CD4-positive, alpha-beta memory T cell (primary cell): ENCODE measurements around the gene NR1I2. TPM values are rescaled to one million over a fixed set of nuclear protein-coding genes. Genes with fewer than 3 reads are reported as not detected.

Source experiments
- CTCF ChIA-PET: fragments of 350-600 bp; sonication (Branson Sonifier 250); formaldehyde crosslinking; loops from one replicate; lab custom pipeline; 2021; ENCODE audit warnings: inconsistent platforms; ENCODE audit not compliant: partially characterized antibody; lab: Charles Lee
- POLR2A ChIA-PET: fragments of 350-600 bp; sonication (Branson Sonifier 250); formaldehyde crosslinking; loops from one replicate; lab custom pipeline; 2021; ENCODE audit not compliant: partially characterized antibody; lab: Charles Lee
- DNase-seq, 5 donors: peaks; one replicate each; pipeline versions ENCODE4 v3.0.0 to v3.0.0-alpha.2; 2020 to 2022; ENCODE audit warnings: mixed read lengths in 1 of 5
- H3K27ac ChIP-seq: one replicate; pipeline ENCODE4 v1.7.0; 2013; ENCODE audit warnings: low read depth, low read length
- H3K27me3 ChIP-seq: 2 replicates; pipeline ENCODE4 v1.7.0; 2013; ENCODE audit warnings: mild to moderate bottlenecking, low read length, moderate library complexity; ENCODE audit not compliant: insufficient read depth
- H3K36me3 ChIP-seq: 2 replicates; pipeline ENCODE4 v1.7.0; 2013; ENCODE audit warnings: mild to moderate bottlenecking, low read length, moderate library complexity; ENCODE audit not compliant: insufficient read depth
- H3K4me1 ChIP-seq: 2 replicates; pipeline ENCODE4 v1.7.0; 2013; ENCODE audit warnings: mild to moderate bottlenecking, low read length, moderate library complexity; ENCODE audit not compliant: insufficient read depth
- H3K4me3 ChIP-seq, 2 donors: one replicate each; pipeline ENCODE4 v1.7.0; 2013; ENCODE audit warnings: low read length in 2 of 2, mild to moderate bottlenecking in 1 of 2
- H3K9me3 ChIP-seq, 2 donors: one replicate each; pipeline ENCODE4 v1.7.0; 2013; ENCODE audit warnings: low read length in 2 of 2, control low read depth in 1 of 2; ENCODE audit not compliant: control insufficient read depth in 1 of 2
- H3K27ac Mint-ChIP-seq, 7 donors: one replicate each; pipeline ENCODE4 v1.8.0; 2020 to 2021; ENCODE audit warnings: mixed read lengths in 7 of 7, mild to moderate bottlenecking in 6 of 7, inconsistent platforms in 3 of 7, moderate library complexity in 3 of 7
- H3K27me3 Mint-ChIP-seq, 2 donors: one replicate each; pipeline ENCODE4 v1.8.0; 2020 to 2021; ENCODE audit warnings: mixed read lengths in 2 of 2
- H3K36me3 Mint-ChIP-seq, 2 donors: one replicate each; pipeline ENCODE4 v1.8.0; 2020 to 2021; ENCODE audit warnings: mixed read lengths in 2 of 2, inconsistent platforms in 1 of 2, mild to moderate bottlenecking in 1 of 2
- H3K4me1 Mint-ChIP-seq, 4 donors: one replicate each; pipeline ENCODE4 v1.8.0; 2020 to 2021; ENCODE audit warnings: mixed read lengths in 4 of 4, mild to moderate bottlenecking in 1 of 4
- H3K4me3 Mint-ChIP-seq, 8 donors: one replicate each; pipeline ENCODE4 v1.8.0; 2020 to 2021; ENCODE audit warnings: mixed read lengths in 8 of 8, mild to moderate bottlenecking in 7 of 8, moderate library complexity in 6 of 8, inconsistent platforms in 3 of 8
- H3K9me3 Mint-ChIP-seq, 8 donors: one replicate each; pipeline ENCODE4 v1.8.0; 2020 to 2021; ENCODE audit warnings: mixed read lengths in 8 of 8, mild to moderate bottlenecking in 5 of 8, inconsistent platforms in 3 of 8, moderate library complexity in 1 of 8
- intact Hi-C: fragments of 100-400 bp; cut with micrococcal nuclease; formaldehyde crosslinking; loops from one replicate; pipeline ENCODE4 v1.15.1; 2023
- polyA plus RNA-seq, 2 donors: library from polyadenylated mRNA; unstranded; fragments of 300-500 nt; fragmentation: Illumina TruSeq; gene quantifications; one replicate each; pipeline ENCODE4 v1.2.3, GENCODE V29; 2021
- total RNA-seq, 2 experiments: library from RNA; stranded (reverse); gene quantifications; one replicate each; pipeline ENCODE4 v1.2.3, GENCODE V29; 2021

NR1I2 gene
- total and polyA plus RNA-seq, 4 experiments from 2014 or later: 0.39 to 0.49 (median 0.43) TPM

DNA sequence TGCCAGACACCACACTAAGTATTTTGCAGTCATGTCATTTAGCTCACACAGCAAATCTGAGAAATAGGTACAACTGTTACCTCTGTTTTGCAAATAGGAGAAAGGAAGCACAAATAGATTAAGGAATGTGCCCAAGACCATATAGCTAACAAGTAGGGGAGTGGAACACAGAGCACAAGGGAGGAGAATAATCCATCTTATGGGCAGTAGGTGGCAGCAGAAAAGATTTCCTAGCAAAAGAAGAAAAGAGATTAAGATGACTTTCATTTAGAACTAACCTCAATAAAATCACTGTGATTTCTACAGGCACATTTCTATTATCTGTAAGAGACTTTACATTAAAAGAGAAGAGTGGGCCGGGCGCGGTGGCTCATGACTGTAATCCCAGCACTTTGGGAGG lies 49.1 kb downstream of the NR1I2 start:
- H3K4me3 ChIP-seq: no peak overlapping the region
- no peak for DNase-seq
- ChIA-PET CTCF (interaction anchor here (1.0 to 2.2 kb wide), 5 partner anchors 11 to 317 kb away, joined by 3 to 6 read pairs (median 3); no protein-coding TSS in a partner anchor), POLR2A (no interaction called here)
- no peaks in the 10 kb centered on the region for H3K27me3 ChIP-seq
- peaks cover 0 to 13% (median 9%) of the 10 kb centered on the region in 4 donors for H3K4me1 Mint-ChIP-seq
- peak overlapping the region in 1 of 8 donors; percentile 53 for H3K4me3 Mint-ChIP-seq
- H3K27me3 Mint-ChIP-seq: no peaks in the 10 kb centered on the region
- H3K9me3 Mint-ChIP-seq: no peaks in the 10 kb centered on the region
- no peak overlapping the region for H3K27ac ChIP-seq
- no peaks in the 10 kb centered on the region for H3K4me1 ChIP-seq
- peak overlapping the region in 2 of 7 donors; percentile 26 to 43 for H3K27ac Mint-ChIP-seq
- no peaks in the 10 kb centered on the region for H3K9me3 ChIP-seq
- peaks cover 7% of the 10 kb centered on the region for H3K36me3 ChIP-seq
- peaks cover 5 to 10% of the 10 kb centered on the region in 2 donors for H3K36me3 Mint-ChIP-seq
- intact Hi-C loops: no loop called here

DNA sequence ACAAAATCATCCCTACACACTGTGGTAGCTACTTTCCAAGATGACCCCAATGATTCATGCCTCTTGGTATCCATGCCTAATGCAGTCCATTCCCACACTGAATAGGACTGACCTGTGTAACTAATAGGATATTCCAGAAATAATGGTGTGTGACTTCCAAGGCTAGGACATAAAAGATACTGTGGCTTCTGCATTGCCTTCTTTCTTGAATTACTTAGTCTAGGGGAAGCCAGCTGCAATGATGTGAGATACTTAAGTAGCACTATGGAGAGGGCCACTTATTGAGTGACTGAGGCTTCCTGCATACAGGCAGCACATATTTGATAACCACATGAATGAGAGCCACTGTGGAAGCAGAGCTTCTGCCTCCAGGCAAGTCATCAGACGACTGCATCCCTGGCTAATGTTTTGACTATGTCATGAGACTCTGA lies 50.1 kb downstream of the NR1I2 start:
- intact Hi-C loops: no loop called here
- H3K27me3 Mint-ChIP-seq: no peaks in the 10 kb centered on the region
- H3K4me3 Mint-ChIP-seq: no peak overlapping the region
- ChIA-PET CTCF (interaction anchor here (1.0 to 1.3 kb wide), 2 partner anchors 15 to 316 kb away, joined by 3 to 4 read pairs; no protein-coding TSS in a partner anchor), POLR2A (no interaction called here)
- no peaks in the 10 kb centered on the region for H3K9me3 Mint-ChIP-seq
- DNase-seq: no peak
- no peak overlapping the region for H3K27ac ChIP-seq
- peaks cover under 1% of the 10 kb centered on the region for H3K36me3 ChIP-seq
- peaks cover 4 to 11% of the 10 kb centered on the region in 2 donors for H3K36me3 Mint-ChIP-seq
- no peaks in the 10 kb centered on the region for H3K27me3 ChIP-seq
- no peaks in the 10 kb centered on the region for H3K4me1 ChIP-seq
- H3K4me3 ChIP-seq: no peak overlapping the region
- H3K9me3 ChIP-seq: no peaks in the 10 kb centered on the region
- H3K27ac Mint-ChIP-seq: peak overlapping the region in 1 of 7 donors; percentile 3
- peaks cover 0 to 13% (median 9%) of the 10 kb centered on the region in 4 donors for H3K4me1 Mint-ChIP-seq

DNA sequence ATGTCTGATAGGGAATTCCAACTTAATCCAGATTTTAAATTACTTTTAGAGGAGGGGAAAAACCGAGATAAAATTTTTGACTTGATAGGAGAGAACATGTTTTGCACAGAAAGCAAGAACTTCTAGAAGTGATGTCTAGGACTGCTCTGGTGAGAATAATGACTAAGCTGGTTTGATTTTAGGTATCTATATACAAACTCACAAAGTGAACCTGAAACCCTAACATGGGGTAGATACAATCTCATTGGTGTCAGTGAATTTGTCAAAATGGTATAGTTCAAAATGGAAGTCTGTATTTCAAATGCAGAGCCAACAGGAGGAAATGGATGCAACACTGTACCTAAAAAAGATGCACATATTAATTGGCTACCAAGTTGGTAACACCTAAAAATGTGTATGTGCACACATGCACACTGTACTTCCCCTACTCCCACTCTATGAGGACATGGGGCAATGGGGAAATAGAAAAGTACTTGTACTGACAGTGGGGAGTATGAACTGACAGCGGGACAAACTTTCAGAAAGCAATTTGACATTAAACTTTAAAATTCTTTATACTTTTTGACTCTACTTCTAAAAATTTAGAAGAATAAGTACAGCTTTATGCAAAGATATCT lies 53.0 kb downstream of the NR1I2 start:
- H3K9me3 ChIP-seq: no peaks in the 10 kb centered on the region
- H3K27me3 Mint-ChIP-seq: no peaks in the 10 kb centered on the region
- H3K4me3 Mint-ChIP-seq: no peak overlapping the region
- POLR2A ChIA-PET: no interaction called here
- H3K36me3 ChIP-seq: no peaks in the 10 kb centered on the region
- H3K4me1 Mint-ChIP-seq: peaks cover 0 to 10% (median 7%) of the 10 kb centered on the region in 4 donors
- peaks cover 8 to 18% of the 10 kb centered on the region in 2 donors for H3K36me3 Mint-ChIP-seq
- H3K27ac Mint-ChIP-seq: peak overlapping the region in 3 of 7 donors; percentile 13 to 47 (median 27)
- no peaks in the 10 kb centered on the region for H3K27me3 ChIP-seq
- CTCF ChIA-PET: interaction anchor here (1.0 to 1.4 kb wide), 3 partner anchors 9 to 312 kb away, joined by 3 read pairs; no protein-coding TSS in a partner anchor
- no peaks in the 10 kb centered on the region for H3K4me1 ChIP-seq
- H3K4me3 ChIP-seq: no peak overlapping the region
- DNase-seq: no peak
- no peak overlapping the region for H3K27ac ChIP-seq
- no peaks in the 10 kb centered on the region for H3K9me3 Mint-ChIP-seq
- intact Hi-C loops: no loop called here

DNA sequence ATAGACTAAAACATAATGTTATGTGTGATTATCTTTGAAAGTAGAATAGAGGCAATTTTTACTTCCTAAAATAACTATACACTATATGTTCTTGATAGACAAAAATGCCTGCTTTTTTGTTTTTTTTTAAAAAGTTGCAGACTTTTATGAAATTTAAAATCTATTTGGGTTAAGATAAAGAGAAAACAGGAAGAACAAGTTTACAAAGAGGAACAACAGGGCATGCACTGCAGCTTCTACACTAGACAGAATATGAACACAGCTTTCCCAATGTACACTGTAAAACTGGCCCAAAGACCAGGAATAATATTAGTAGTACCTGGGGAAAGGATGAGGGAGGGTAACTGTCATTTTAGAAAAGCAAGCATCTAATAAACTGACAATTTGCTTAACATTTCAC lies 53.7 kb downstream of the NR1I2 start:
- Mint-ChIP-seq H3K27ac (peak overlapping the region in 1 of 7 donors; percentile 2), H3K27me3 (no peaks in the 10 kb centered on the region), H3K4me3 (no peak overlapping the region), H3K4me1 (peaks cover 0 to 8% (median 6%) of the 10 kb centered on the region in 4 donors), H3K9me3 (no peaks in the 10 kb centered on the region), H3K36me3 (peaks cover 11 to 18% of the 10 kb centered on the region in 2 donors)
- Histone ChIP-seq H3K4me3 (no peak overlapping the region), H3K27me3 (no peaks in the 10 kb centered on the region), H3K27ac (no peak overlapping the region), H3K4me1 (no peaks in the 10 kb centered on the region), H3K36me3 (no peaks in the 10 kb centered on the region), H3K9me3 (no peaks in the 10 kb centered on the region)
- intact Hi-C loops: no loop called here
- POLR2A ChIA-PET: no interaction called here
- no peak for DNase-seq
- CTCF ChIA-PET: interaction anchor here (1.0 kb wide), 1 partner anchor 9 kb away, joined by 3 read pairs; no protein-coding TSS in a partner anchor

DNA sequence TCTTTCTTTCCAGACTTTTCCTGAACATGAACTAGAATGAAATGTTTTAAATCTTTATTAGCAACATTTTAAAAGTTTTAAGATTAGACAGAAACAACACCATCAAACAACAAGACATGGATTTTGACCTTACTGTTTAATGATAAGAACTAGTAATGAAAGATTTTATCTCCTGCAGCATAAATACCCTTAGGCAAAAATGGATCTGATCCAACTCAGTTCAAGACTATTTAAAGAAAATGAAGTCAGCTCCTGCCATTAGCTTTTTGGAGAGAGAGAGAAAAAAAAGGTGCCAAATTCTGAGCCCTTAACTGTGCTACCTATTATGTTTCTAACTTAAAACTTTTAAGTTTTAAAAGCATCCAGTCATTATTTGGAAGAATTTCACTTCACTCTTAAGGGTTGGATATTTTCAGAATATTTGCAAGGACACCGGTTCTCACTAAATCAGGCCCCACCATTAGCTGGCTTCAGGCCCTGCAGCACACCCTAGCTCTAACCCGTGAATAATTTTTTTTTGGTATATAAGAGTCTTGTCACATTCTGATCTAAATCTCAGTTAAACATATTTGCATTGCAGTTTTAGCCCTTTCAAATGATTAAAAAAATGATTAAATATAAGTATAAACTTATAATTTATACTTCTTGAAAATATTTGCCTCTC lies 60.0 kb downstream of the NR1I2 start:
- intact Hi-C loops: no loop called here
- H3K9me3 Mint-ChIP-seq: peaks cover 0 to 4% (median 0%) of the 10 kb centered on the region in 8 donors
- no peak overlapping the region for H3K27ac ChIP-seq
- peaks cover 3 to 19% (median 13%) of the 10 kb centered on the region in 4 donors for H3K4me1 Mint-ChIP-seq
- ChIA-PET CTCF (interaction anchor here (1.0 kb wide), 1 partner anchor 12 kb away, joined by 3 read pairs; no protein-coding TSS in a partner anchor), POLR2A (no interaction called here)
- no peak overlapping the region for H3K4me3 Mint-ChIP-seq
- no peaks in the 10 kb centered on the region for H3K36me3 ChIP-seq
- no peaks in the 10 kb centered on the region for H3K4me1 ChIP-seq
- H3K9me3 ChIP-seq: no peaks in the 10 kb centered on the region
- peaks cover 46 to 54% of the 10 kb centered on the region in 2 donors for H3K36me3 Mint-ChIP-seq
- no peak overlapping the region for H3K27ac Mint-ChIP-seq
- DNase-seq: no peak
- H3K27me3 ChIP-seq: no peaks in the 10 kb centered on the region
- H3K4me3 ChIP-seq: no peak overlapping the region
- H3K27me3 Mint-ChIP-seq: no peaks in the 10 kb centered on the region

DNA sequence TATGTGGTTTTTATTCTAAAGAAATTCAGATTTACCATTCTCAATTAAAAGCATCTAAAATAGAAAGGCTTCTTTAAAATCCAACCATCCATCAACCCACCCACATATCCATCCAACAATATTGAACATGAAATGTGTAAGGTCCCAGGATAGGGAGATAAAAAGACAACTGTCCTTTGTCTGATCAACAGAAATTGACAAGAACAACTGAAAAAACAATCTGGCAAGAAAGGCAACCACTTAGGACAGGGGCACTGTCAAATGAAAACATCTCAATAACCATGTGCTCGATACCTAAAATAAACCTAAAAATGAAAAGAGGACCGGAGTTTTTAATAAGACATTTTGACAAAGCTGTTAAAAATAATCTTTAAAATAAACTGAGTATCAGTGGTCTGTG lies 67.2 kb downstream of the NR1I2 start:
- Mint-ChIP-seq H3K9me3 (peaks cover 0 to 4% (median 0%) of the 10 kb centered on the region in 8 donors), H3K4me1 (peaks cover 7 to 23% (median 14%) of the 10 kb centered on the region in 4 donors), H3K27ac (peak overlapping the region in 1 of 7 donors; percentile 14), H3K4me3 (no peak overlapping the region), H3K36me3 (peaks cover 42 to 70% of the 10 kb centered on the region in 2 donors), H3K27me3 (no peaks in the 10 kb centered on the region)
- Histone ChIP-seq H3K4me1 (no peaks in the 10 kb centered on the region), H3K9me3 (no peaks in the 10 kb centered on the region), H3K36me3 (no peaks in the 10 kb centered on the region), H3K27me3 (no peaks in the 10 kb centered on the region), H3K27ac (no peak overlapping the region), H3K4me3 (no peak overlapping the region)
- CTCF ChIA-PET: no interaction called here
- intact Hi-C loops: no loop called here
- POLR2A ChIA-PET: no interaction called here
- DNase-seq: no peak

DNA sequence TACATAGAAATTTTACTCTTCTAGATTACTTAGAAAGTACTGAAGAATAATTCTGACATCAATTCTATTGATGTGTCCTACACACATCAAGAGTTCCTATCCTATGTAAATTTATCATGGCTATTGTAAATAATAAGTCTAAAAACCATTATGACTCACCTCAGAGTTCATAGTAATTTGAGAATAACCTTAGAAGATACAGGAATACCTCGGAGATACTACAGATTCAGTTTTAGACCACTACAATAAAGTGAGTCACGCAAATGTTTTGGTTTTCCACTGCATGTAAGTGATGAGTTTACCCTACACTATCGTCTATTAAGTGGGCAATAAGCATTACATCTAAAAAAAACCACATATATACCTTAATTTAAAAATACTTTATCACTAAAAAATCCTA lies 74.8 kb downstream of the NR1I2 start:
- intact Hi-C loops: no loop called here
- H3K27ac Mint-ChIP-seq: no peak overlapping the region
- H3K27me3 Mint-ChIP-seq: no peaks in the 10 kb centered on the region
- DNase-seq: no peak
- peaks cover 0 to 3% (median 3%) of the 10 kb centered on the region in 4 donors for H3K4me1 Mint-ChIP-seq
- H3K27me3 ChIP-seq: no peaks in the 10 kb centered on the region
- H3K36me3 Mint-ChIP-seq: peaks cover 53 to 71% of the 10 kb centered on the region in 2 donors
- H3K4me3 ChIP-seq: no peak overlapping the region
- peaks cover 0 to 4% (median 1%) of the 10 kb centered on the region in 8 donors for H3K9me3 Mint-ChIP-seq
- H3K27ac ChIP-seq: no peak overlapping the region
- H3K4me3 Mint-ChIP-seq: no peak overlapping the region
- H3K36me3 ChIP-seq: no peaks in the 10 kb centered on the region
- no peaks in the 10 kb centered on the region for H3K9me3 ChIP-seq
- ChIA-PET CTCF (no interaction called here), POLR2A (no interaction called here)
- H3K4me1 ChIP-seq: no peaks in the 10 kb centered on the region
